GM19452 (cell line): Measurements from ENCODE around the gene AFAP1.

Experiments
- ATAC-seq: cut with Tn5 transposase; IDR thresholded peaks from one replicate; pipeline ENCODE4 v1.9.1; 2021; ENCODE audit not compliant: unreplicated experiment

AFAP1 gene

DNA sequence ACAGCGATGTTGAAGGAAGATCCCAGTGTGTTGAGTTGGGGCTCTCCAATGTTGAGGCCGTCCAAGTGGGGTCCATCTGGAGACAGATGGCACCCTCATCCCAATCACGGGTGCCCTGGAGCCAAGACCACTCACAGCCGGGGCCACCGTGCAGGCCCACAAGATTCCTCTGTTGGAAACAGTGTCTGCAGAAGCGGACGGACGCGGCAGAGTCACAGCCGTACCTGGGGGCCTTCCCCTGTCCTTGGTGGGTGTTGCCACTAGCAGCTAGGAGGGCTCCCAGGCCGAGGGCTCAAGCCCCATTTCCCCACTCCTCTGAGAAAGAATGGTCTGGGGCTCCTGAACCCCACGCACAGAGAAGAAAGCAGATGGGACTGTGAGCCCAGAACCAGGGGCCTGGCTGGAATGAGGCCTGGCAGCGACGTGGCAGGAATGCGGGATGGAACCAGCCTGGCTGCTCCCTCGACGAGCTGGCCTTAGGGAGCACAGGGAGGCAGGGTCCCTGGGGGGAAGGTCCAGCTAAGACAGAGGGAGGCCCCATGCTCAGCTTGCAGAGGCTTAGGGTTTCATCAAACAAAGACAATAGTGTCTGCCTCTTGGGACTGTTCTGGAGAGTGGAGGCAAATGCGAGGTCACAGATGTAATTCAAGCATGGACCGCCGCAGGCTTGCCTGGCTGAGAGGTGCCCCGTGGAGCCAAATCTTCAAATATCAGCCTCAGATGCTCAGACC, 228.9 kb downstream of the AFAP1 start:
- ATAC-seq, result no peak

DNA sequence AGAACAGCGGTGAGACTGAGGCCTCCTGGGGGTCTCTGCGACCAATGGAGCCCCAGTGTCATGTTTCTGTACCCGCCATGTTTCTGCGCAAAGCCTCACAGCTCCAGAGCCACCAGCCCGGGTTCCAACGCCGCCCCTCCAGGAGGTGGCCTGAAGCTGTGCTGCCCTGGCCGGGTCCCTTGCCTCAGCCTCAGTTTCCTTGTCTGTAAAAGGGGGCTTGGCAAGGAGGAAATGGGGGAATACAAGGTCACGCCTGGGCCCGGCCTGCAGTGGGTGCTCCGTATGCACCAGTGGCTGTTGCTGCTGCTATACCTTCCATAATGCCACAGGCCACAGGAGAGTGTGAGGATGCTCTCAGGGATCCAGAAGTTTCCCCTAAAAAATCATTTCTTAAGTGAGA, 229.5 kb downstream of the AFAP1 start:
- no peak for ATAC-seq

DNA sequence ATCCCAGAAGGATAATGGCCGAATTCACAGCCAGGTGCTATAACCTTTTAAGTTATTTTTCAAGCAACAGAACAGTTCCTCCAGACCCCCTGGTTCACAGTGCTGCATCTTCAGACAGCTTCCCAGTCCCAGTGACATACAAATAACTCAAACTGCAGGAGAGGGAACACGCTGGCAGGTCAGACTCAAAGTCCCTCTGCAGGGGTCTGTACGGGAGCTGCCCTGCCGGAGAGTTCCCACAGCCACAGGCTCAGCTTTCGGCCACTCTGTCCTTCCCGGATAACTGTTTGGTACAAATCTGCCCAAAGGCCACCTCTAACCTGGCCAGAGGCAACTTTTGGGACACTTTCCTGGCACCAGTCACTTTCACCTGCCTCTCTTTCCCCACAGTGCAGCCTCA, 230.2 kb downstream of the AFAP1 start:
- no peak for ATAC-seq

DNA sequence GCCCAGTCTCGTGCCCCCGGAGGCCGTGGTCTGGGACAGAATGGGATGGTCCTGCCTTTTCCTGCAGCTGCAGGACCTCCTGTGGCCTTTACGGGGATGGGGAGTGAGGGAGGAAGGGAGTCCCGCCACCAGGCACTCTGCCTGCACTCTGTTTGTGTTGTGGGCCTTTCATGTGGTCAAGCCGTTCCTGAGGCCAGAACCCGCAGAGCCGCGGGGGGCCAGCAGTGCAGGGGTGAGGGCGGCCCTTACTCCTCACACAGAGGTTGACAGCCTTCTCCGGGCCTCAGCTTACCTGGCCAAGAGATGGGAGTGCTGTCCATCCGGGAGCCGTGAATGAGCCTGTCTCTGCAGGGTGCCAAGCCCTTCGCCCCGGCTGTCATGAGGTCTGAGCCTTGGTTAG, 230.7 kb downstream of the AFAP1 start:
- ATAC-seq, result no peak
